Medulla oblongata (tissue), 1 donor: ENCODE data around the gene TNNI3K.

Source experiments
- DNase-seq: peaks from one replicate; pipeline ENCODE4 v3.0.0-alpha.2; 2015; ENCODE audit errors: extremely low spot score

TNNI3K gene

DNA sequence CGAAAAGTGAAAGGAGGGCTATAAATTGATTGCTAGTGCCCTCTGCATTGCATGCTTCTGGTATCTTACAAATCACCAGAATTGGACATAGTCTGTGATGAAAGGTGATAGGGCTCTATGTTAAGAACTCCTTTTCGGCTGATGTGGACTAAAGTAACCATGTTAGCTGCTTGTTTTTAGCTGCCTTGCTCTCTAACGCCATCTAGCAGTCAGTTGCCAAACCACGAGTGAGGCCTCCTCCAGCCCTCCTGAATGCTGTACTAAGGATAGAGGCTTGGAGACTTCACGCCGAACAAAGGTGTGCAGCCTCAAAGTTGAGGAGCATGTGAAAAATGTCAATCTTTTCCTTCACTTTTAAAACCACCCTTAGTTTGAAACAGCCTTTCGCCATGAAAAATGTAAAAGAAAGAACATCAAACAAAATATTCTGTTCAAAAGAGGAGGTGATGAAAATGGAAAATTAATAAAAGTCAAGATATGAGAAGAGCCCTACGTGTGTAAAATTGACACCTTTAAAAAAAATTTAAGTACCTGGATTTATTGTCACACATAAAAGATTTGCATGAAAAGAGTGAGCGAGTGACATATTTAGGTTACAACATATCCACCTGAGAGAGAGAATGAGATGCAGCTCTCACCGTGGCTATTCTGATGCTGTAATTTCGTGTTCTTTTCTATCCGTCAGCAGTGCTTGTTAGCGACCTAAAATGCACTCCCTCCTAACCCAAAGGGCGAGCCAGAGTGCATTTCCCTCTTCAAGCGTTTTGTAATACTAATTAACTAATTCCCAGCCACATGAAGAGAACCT is 269.1 kb downstream of the TNNI3K start:
- DNase-seq = peak; percentile 73

DNA sequence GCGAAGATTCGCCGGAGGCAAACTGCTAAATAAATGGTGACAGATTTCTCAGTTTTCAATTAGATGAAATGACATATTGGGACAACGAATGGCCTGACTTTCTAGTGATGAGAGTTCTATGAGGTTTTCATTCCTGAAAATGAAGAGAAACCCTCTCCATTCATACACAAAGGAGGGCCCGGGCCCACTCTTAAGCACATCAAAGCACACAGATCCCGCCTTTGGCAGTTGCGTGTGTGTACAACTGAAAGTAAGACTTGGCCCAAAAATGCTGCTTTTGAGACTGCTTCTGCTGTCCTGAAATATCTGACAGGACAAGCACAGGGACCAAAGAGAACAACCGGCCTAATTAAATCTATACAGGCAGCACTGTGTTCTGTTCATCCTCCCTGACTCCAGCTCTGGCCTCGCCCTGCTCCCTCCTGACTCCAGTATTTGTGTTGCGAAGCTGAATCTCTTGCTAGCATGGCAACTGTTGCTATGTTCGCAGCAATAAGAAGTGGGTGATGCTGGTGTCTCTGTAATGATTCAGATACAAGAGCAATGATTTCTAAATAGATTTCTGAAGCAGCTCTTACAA is 269.8 kb downstream of the TNNI3K start:
- DNase-seq = no peak

DNA sequence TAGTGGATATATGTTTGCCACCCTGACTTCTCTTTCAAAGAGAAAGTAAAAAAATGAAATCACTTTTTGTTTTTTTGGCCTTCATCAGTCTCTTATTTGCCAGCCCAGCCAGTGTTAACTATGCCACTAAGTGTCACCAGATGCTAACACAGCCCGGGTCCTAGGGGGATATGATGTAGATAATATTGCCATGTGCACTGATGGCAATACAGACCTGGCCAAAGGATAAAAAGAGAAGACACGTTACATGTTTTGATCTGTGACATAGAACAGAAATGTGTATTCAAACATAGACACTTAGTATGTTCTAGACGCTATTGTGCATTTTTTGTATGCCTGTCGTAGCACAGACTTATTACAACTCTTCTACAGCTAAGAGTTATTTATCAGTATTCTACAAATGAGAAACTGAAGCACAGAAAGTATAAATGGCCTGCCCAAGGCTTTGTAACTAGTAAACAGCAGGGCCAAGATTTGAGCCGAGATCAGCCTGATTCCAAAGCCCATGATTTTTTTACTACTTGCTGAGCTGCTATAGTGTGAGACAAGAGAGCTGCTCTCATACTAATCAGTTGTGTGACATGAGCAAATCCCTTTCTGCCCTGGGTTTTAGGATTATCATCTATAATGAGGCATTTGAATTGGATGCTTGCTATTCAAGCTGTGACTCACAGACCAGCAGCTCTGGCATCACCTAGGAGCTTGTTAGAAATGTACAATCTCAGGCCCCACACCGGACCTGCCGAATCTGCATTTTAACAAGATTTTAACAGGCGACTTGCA is 270.9 kb downstream of the TNNI3K start:
- DNase-seq = no peak

DNA sequence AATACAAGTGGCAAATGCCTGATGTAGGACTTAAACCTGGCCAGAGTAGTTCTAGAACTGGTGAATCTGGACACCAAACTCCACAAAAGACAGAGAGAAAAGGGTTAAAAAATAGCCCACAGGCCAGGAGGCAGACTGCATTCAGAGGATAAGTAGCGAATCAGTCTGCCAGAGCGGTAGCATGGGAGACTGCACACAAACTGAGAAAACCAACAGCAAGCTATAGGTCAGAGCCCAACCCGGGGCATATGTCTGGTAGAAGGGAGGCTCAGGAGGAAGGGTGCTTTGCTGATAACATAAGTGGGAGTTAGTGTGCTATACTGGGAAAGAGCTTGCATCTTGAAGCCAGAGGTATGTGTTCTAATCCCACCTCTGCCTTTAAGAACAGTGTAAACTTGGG is 273.3 kb downstream of the TNNI3K start:
- no peak for DNase-seq

DNA sequence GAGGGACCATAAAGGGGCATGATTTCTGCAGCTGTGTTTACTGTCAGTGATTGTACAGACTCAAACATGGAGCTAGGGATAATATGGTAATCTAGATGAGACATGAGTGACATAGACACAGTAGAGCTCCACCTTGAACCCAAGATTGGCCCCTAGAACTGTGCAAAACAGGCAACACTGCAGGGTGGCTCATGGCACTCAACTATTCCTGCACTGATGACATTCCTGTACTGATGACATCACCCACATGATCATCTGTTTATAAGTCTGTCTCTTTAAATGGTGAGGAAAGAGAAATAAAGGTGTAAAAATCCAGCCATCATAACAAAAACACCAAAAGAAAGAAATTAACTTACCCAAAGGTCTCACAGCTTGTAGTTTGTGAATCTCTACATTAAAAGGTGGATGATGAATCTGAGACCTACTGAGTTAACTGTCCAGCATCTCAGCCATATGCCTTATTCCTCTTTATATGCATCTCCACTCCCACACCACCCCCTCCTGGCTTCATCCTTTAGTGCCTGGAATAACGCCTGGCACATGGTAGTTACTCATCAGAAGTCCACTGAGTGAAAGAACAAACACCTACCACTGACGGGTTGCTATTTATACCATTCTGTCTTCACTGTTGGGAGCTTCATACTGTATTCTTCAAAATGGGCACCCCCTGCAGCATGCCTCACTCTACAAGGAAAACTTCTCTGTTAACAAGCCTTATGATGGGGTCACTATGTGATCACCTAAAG is 277.2 kb downstream of the TNNI3K start, which contains the start of gene LRRC53:
Gene LRRC53, minus strand, starts transcription at position 442 of the 746 bp plus-strand sequence. CDS start 29,262 bp downstream, outside the sequence.
- DNase-seq = no peak

DNA sequence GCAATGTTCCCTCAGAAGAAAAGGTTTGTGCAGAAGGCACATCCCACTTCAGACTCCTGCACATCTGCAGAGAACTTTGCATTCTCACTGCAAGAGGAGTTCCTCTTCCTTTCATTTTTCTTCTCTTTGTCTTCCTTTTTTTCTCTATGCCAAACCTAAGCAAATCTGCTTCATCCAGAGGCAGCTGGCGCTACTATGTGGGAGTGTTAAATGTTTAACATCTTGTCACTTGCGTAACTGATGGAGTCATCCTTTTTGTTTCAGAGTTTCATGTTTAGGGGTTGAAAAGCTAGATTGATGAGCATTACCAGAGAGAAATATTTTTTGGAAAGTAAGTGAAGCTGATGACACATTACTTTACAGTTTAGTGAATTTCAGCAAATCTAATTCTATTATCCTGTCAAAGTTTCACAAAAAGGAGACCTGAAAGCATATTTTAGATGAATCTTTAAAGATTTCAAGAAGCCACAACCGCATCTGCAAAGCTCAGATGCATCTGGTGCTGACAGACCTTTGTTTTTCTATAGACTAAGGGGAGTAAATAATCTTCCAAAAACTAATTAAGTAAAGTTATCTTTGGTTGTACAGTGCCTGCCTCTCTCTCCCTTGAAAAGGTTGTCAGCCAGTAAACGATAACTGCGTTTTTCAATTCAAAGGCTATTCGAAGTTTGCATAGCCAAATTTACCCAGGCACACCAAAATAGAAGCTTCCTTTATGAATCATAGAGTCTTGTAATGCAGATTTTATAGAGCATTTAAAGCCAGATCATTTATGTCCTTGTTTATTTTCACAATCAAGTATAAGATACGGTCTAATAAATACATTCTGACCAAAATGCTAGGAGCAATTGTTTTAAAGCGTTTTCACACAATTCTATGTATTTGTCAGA is 278.5 kb downstream of the TNNI3K start:
- DNase-seq = no peak

DNA sequence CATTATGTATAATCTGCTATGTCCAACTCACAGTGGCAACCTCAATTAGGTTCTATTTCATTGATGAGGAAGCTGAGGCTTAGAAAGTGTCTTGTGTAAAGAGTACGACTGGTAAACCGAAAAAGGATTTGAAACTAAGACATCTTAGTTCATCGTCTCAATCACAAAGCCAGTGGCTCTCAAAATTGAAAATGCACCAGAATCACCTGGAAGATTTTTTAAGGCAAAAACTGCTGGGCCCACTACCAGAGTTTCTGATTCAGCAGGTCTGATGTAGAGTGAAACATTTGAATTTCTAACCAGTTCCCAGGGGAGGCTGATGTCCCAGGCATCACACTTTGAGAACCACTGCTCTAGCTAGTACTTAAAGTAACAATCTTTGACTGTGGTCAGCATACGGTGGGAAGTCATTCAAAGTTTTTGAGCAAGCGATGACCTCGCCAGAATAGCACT is 282.4 kb downstream of the TNNI3K start:
- no peak for DNase-seq

DNA sequence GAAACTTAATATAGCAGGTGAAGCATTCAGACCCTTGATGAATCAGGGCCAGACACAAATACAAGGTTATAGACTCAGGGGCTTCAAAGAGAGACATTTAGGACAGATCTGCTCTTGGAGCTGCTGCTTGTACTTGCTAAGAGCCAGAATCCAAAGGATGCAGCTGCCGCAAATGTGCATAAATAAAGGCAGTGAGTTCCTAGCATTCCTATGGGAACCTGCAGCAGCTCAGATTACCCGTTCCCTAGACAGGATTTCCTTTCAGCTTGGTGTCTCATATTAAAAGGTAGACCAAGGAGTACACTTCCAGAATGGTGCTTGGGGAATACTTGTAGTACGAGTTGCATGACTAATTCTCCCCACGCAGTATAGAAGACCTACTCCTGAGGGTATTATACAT is 287.0 kb downstream of the TNNI3K start:
- no peak for DNase-seq

DNA sequence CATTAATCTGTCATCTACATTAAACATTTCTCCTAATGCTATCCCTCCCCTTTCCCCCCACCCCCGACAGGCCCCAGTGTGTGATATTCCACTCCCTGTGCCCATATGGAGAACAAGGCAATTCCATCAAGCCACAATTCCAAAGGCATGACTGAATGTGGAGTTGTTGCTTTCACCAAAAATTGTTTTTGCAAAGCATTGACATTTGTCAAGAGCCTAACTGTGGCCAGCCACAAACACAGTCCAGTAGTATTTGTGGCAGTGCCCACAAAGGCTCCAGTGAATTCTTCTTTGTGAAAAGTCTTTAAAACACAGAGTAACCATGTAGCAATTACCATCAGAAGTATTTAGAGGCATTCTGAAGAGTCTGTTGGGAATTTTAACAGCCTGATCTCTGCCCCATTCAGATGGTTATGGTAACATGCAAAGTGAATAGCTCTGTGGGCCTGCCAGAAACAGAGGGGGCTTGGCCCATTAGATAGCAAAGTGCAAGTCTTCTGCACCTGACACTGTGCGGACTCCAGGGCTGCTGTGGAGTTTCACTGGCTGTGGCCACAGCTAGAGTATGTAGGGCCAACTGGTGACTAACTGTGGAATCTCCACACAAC is 288.8 kb downstream of the TNNI3K start:
- DNase-seq = no peak

DNA sequence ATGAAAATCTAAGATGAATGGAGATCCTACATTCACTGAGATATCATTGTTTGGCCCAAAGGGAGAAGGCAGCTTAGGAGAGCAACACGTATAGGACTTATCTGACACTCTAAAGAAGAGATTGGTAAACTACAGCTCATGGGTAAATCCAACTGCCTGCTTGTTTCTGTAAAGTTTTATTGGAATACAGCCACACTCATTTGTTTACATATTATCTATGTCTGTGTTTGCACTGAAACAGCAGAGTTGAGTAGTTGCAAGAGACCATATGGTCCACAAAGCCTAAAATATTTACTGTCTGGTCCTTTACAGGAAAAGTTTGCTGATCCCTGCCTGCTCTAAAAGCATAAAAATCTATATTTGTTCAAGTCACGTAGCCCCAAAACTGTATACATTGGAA is 291.5 kb downstream of the TNNI3K start:
- DNase-seq = no peak

DNA sequence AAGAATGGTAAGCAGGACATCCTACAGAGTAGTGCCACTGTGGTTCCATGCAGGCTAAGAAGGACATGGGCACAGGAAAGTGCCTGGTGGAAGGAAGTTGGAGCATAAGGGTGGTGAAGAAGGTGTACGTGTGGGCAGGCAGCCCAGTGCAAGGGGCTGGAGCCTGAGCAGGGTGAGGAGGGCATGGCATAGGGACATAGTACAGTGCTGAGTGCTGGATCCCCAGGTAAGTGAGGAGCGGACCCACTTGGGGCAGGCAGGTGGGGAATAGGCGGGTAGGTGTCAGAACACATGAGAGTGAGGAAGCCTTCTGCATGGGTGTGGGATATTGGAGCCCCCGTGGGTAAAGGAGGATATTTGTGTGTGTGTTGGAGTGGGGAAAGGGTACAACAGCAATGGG is 292.9 kb downstream of the TNNI3K start:
- no peak for DNase-seq

DNA sequence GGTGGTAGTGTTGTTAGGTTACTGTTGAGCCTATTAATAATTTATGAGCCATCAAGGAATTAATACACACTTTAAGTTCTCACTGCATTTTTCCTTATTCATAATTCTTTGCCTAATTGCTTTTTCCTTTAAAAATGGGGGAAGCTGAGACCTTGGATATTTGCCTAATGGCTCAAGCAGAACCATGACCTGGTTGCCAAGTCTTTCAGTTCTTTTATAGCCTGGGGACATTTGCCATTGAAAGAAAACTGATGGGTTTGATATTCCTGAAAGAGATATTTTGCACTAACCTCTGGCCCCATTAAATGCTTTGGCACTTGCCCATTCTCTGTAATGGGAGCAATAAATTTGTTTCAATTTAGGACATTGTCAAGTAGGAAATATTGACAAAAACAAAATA is 295.7 kb downstream of the TNNI3K start:
- DNase-seq = no peak

DNA sequence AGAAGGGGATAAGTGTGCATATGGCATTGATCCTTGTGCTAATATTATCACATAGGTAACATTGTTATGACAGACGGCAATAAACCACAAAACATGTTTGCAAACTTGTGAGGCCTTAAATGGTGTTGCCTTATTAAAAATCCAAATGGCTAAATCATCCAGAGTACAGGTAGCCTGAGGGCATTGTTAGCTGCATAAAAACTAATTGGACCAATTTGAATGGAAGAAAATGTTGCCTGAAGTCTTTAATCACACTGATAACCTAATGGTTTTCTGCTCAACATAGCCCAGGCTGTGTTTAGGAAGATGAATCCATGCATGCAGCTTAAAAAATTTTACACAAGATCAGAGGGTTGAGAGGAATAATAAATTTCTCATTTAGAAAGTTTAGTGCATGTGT is 296.6 kb downstream of the TNNI3K start:
- no peak for DNase-seq

DNA sequence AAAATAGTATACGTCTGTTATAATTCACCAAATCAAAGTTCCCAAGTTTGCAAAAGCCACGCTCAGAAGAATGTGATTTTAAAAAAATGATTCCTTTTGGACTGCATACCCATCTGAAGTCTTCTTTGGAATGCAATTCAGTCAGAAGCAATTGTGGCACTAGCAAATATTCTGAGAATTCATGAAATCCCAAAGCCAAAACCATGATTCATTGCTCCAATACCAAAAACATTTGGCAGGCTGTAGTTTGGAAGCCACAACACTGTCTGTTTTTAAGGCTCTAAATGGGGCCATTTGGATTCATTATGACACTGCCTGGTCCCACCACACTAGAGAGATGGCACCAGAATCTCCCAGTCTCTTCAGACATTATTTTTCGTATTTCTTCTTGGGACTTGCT is 299.1 kb downstream of the TNNI3K start:
- DNase-seq = peak; percentile 9

DNA sequence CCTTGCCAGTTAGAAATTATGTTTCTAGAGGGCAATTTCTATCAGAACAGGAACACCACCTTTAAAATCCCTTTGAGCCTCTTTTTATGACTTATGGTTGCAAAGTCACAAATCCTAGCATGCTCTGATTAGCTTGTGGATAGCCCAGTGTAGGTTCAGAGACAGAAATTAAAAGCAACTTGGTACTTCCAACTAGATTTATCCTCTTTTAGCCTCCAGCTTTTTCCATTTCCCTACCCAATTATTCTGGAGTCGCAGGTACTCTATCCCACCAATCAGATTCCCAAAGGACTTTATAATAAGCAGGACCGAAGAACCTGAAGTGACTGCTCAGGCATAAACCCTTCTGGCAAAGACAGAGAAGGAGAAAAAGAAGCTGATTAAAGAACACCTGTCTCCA is 310.6 kb downstream of the TNNI3K start:
- DNase-seq = no peak

DNA sequence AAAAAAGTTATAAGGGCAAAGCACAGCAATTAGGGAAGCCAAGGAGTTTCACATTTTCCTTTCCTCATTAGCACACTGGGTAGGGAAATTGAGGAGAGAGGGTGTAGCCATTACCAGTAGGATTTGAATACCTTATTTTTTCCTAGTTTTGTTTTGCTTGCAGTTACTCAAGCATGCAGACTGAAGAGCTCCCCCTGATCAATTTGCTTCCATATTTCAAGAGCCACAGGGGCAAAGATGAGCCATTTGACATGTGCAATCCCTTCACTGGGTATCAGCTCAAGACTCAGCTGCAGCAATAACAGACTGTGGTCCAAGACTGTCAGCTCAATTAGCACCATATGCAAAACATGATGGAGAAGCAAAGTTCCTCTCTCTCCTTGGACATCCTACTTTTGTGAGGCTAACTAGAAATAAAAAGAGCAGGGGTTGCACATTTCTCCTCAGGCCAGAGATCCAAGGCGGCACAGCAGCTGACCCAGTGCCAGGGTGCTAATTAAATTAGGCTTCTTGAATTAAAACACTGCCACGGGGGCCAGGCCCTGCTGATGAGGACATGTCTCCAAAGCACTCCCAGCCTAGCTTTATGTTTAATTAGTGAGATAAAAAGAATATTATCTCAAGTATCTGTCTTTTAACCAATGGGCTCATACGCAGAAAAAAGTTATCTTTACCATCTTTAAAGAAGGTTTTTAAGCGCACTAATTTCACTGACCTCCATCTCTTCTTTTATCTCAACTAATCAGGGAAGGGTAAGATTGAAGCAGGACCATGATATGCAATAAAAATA is 314.0 kb downstream of the TNNI3K start:
- no peak for DNase-seq

DNA sequence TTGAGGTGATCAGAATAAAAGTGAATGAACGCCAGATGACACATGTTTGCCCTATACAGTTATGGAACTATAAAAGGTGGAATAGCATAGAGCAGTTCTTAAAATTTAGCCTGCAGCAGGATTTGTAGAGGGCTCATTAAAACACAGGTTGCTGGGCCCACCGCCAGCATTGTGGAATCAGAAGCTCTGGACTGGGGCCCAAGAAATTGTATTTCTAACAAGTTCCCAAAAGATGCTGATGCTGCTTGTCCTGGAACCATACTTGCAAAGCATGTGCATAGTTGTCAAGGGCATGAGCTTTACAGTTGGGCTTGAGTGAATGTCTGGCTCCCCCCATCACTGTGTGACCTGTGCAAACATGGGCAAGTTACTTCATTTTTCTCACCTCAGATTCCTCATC is 314.7 kb downstream of the TNNI3K start:
- DNase-seq = no peak

DNA sequence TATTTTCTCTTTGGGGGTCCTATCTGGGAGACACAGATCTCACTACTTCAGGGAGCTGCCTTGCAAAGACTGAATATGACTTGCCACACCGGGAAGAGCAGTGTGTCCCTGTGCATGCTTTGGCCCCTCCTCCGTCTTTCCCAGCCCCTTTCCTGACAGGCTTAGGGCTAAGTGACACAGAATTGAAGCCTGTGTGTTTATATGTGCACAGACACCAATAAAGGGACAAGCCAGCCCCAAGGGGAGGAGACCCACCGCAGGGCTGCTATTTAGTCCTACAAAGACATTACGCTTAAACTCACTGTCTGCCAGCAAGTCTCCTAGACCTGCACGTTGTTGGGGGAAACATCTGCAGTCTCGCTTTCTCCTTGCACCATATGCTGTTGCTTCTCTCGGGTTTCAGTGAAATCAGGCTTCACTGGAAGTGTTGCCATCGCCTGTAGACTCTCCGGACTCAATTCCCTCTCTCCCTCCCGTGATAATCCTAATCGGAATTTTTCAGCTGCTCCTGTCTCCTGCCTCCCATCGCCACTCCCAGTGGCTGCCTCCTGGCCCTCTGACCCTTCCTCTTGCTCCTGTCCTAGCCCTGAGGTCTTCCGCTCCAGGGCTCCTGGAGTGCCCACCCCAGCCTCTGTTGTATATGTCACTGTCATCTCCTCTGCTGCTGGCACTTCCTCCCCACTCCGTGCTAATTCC is 335.8 kb downstream of the TNNI3K start:
- no peak for DNase-seq

DNA sequence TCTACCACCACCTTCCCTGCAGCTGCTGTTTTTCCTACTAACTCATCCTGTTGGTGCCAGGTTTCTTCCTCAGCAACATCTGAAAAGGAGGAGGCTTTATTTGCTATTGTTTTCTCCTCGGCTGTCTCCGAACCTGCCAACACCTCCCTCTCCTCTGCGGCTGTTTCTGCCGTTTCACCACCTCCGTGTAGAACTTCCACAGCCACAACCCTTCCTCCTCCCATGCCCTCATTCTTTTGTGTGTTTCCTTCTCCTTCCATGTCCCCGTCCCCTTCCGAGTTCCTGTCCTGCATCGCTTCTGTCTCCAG is 336.3 kb downstream of the TNNI3K start:
- no peak for DNase-seq
